ENCODE data around the gene MAP3K8.
"Not testable (repeated sequence)": the region's sequence is repeated elsewhere in the genome, so short reads cannot be mapped to it uniquely, and the experiment has no call there.

MAP3K8 gene

GRCh38 chr10:30445711-30446110, 11.7 kb downstream of the MAP3K8 start:
- DNase-seq = no peak

GRCh38 chr10:30447125-30447799, 13.3 kb downstream of the MAP3K8 start:
- DNase-seq = no peak

- DNase-seq = no peak
These were observed 14.1 kb downstream of the MAP3K8 start for GRCh38 chr10:30448092-30448491.

GRCh38 chr10:30453764-30454527, 20.0 kb downstream of the MAP3K8 start:
- DNase-seq = no peak

GRCh38 chr10:30454744-30455510, 20.9 kb downstream of the MAP3K8 start:
- DNase-seq = no peak

- DNase-seq = no peak
These were observed 21.8 kb downstream of the MAP3K8 start for GRCh38 chr10:30455816-30456215.

- no peak for DNase-seq
These were observed 22.3 kb downstream of the MAP3K8 start for GRCh38 chr10:30456266-30456665.

GRCh38 chr10:30459283-30459682, 25.3 kb downstream of the MAP3K8 start:
- peak in 10 of 56 donors; percentile 2 to 31 (median 12) for DNase-seq

- no peak for DNase-seq
These were observed 26.1 kb downstream of the MAP3K8 start for GRCh38 chr10:30460121-30460520.

- no peak for DNase-seq
These were observed 28.5 kb downstream of the MAP3K8 start for GRCh38 chr10:30462513-30462912.

- no peak for DNase-seq
These were observed 30.0 kb downstream of the MAP3K8 start for GRCh38 chr10:30463944-30464451.

GRCh38 chr10:30464675-30465074, 30.7 kb downstream of the MAP3K8 start:
- no peak for DNase-seq

GRCh38 chr10:30466445-30466844, 32.5 kb downstream of the MAP3K8 start:
- DNase-seq = no peak

GRCh38 chr10:30467651-30468338, 33.8 kb downstream of the MAP3K8 start:
- peak in 1 of 56 donors; percentile 16 for DNase-seq

GRCh38 chr10:30472414-30473155, 38.6 kb downstream of the MAP3K8 start:
- no peak for DNase-seq

- not testable (repeated sequence) for DNase-seq
These were observed 41.5 kb downstream of the MAP3K8 start for GRCh38 chr10:30475515-30475914.

GRCh38 chr10:30476511-30477155, 42.6 kb downstream of the MAP3K8 start:
- no peak for DNase-seq

- DNase-seq = not testable (repeated sequence)
These were observed 45.5 kb downstream of the MAP3K8 start for GRCh38 chr10:30479513-30479912.

- DNase-seq = no peak
These were observed 47.6 kb downstream of the MAP3K8 start for GRCh38 chr10:30481603-30482002.

GRCh38 chr10:30488316-30488715, 54.3 kb downstream of the MAP3K8 start:
- no peak for DNase-seq
